ENCODE data around the gene MSRB2. TPM values are rescaled to one million over a fixed set of nuclear protein-coding genes. Genes with fewer than 3 reads are reported as not detected.

The MSRB2 gene
- total RNA-seq, 2 experiments from 2014 or later: 6.9 to 9.1 TPM

DNA sequence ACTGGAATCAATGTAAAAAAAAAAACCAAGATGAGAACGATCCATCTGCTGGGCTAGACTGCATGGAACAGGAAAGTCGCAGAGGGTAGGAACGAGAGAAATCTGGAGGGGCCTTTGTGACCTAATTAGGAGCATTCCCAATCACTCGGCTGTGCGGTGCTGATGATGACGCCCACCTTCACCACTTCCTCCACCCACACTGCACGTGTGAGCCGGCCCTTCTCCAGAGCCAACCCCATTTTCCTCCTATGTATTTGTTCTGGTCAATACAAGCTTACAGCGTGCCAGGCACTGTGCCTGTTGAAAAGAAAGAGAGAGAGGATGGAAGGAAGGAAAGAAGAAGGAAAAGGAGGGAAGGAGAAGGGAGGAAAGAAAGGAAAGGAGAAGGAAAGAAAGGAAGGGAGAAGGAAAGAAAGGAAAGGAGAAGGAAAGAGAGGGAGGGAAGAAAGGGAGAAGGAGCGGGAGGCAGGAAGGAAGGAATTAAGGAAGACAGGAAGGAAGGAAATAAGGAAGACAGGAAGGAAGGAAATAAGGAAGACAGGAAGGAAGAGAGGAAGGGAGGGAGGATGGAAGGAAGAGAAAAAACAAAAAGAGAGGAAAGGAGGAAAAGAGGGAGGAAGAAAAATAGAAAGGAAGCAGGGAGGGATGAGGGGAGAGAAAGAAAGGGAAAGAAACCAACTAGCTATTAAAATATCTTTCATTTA is 61.2 kb downstream of the MSRB2 start:
- H3K9me3 Mint-ChIP-seq: no peaks in the 10 kb centered on the region
- ATAC-seq (no peak), DNase-seq (no peak)
- no peak overlapping the region for H3K27ac Mint-ChIP-seq
- intact Hi-C loops (cut with micrococcal nuclease): no loop called here
- POLR2A ChIA-PET: no interaction called here
- peaks cover 3% of the 10 kb centered on the region for H3K4me1 Mint-ChIP-seq (ENCODE audit: low read depth)
- no peaks in the 10 kb centered on the region for H3K36me3 Mint-ChIP-seq (ENCODE audit: low read depth)
- CTCF ChIA-PET: interaction anchor here (2.6 to 6.3 kb wide), 2 partner anchors 136 to 146 kb away, joined by 11 to 104 read pairs; no protein-coding TSS in a partner anchor
- H3K27me3 Mint-ChIP-seq: peaks cover 22% of the 10 kb centered on the region
- H3K4me3 Mint-ChIP-seq: no peak overlapping the region
- TF ChIP-seq, protein P1, sequence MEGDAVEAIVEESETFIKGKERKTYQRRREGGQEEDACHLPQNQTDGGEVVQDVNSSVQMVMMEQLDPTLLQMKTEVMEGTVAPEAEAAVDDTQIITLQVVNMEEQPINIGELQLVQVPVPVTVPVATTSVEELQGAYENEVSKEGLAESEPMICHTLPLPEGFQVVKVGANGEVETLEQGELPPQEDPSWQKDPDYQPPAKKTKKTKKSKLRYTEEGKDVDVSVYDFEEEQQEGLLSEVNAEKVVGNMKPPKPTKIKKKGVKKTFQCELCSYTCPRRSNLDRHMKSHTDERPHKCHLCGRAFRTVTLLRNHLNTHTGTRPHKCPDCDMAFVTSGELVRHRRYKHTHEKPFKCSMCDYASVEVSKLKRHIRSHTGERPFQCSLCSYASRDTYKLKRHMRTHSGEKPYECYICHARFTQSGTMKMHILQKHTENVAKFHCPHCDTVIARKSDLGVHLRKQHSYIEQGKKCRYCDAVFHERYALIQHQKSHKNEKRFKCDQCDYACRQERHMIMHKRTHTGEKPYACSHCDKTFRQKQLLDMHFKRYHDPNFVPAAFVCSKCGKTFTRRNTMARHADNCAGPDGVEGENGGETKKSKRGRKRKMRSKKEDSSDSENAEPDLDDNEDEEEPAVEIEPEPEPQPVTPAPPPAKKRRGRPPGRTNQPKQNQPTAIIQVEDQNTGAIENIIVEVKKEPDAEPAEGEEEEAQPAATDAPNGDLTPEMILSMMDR (IDR thresholded peaks at IDR 0.05): no peak

DNA sequence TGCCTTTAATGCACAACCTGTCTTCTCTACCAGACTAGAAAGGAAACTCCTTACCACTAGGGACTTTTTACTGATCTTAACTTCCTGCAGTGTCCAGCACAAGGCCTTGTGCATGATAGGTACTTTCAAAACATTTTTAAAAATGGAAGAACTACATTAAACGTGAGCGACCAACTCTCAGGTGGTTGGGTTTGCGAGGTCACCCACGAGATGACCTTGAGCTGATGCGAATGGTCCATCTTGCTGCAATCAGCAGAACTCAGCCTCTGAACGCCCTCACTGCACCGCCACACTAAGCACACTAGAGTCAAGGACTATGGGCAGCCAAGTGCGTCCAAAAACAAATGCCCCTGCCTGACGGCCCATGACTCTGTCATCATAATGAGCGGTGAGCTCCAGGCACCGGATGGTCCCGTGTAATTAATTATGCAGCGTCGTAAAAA is 61.9 kb downstream of the MSRB2 start:
- Mint-ChIP-seq H3K27me3 (peaks cover 22% of the 10 kb centered on the region), H3K4me1 (ENCODE audit: low read depth) (peaks cover 3% of the 10 kb centered on the region), H3K27ac (no peak overlapping the region), H3K4me3 (no peak overlapping the region), H3K9me3 (no peaks in the 10 kb centered on the region), H3K36me3 (ENCODE audit: low read depth) (no peaks in the 10 kb centered on the region)
- no peak for ATAC-seq
- DNase-seq: no peak
- intact Hi-C loops (cut with micrococcal nuclease): no loop called here
- TF ChIP-seq, protein P1 (IDR thresholded peaks at IDR 0.05): no peak
- ChIA-PET POLR2A (no interaction called here), CTCF (interaction anchor here (1.0 to 6.3 kb wide), 21 partner anchors 9 to 1400 kb away, joined by 3 to 104 read pairs (median 4); no protein-coding TSS in a partner anchor)

DNA sequence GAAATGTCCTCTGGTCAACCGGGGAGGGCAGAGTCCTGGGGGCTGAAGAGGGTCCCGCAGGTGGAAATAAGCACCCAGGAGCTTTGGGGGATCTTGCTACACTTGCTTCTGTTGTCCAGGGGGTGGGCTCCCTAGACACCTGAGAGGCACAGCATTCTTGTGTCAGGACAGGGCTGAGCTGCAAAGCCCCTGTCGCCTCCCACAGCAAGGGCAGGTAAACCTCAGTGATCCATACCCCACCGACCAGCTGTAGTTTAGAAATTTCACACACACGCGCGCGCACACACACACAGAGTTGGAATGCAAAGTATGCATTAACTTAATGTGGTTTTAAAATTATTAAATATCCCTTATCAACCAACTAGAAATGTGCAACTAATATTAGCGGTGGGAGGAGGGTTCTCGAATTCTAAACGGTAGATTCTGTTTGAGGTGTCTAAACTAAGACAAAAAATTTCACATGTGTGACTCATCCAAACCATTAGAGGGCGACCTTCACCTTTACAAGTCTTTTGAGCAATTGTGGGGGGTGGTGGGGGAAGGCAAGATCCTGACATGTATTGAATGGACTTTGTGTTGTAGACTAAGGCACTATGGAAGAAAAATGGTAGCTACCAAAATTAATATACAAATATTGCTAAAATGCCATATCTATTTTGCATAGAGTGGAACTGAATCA is 62.5 kb downstream of the MSRB2 start:
- intact Hi-C loops (cut with micrococcal nuclease): loop anchor here (2.0 kb wide), 1 partner anchor 135 kb away; no protein-coding TSS in a partner anchor
- TF ChIP-seq, protein P1 (IDR thresholded peaks at IDR 0.05): no peak
- peaks cover 3% of the 10 kb centered on the region for H3K4me1 Mint-ChIP-seq (ENCODE audit: low read depth)
- DNase-seq (peak; percentile 29), ATAC-seq (peak; percentile 60)
- H3K27ac Mint-ChIP-seq: no peak overlapping the region
- no peaks in the 10 kb centered on the region for H3K36me3 Mint-ChIP-seq (ENCODE audit: low read depth)
- ChIA-PET CTCF (interaction anchor here (0.7 to 6.3 kb wide), 50 partner anchors 9 to 1399 kb away, joined by 3 to 104 read pairs (median 3); partner anchors contain the start of gene KIAA1217), POLR2A (no interaction called here)
- H3K9me3 Mint-ChIP-seq: no peaks in the 10 kb centered on the region
- peaks cover 22% of the 10 kb centered on the region for H3K27me3 Mint-ChIP-seq
- no peak overlapping the region for H3K4me3 Mint-ChIP-seq

DNA sequence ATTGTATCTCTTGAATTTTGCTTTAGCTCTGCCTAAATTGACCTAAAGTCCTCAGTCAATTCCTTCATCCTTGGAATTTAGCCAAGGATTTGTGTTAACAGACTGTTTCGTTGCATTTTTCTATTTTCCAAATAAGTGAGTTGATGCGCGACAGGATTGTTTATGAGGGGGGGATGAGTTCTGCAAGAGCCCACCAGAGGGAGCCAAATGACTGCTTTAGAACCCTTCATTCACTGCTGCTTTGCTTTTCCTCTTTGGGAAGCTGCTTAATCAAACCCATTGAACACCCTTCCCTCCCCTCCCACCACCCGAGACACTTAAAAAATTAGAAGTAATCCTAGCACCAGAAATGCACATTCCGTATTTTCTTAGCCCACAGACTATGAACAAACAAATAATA is 63.0 kb downstream of the MSRB2 start:
- TF ChIP-seq, protein P1 (IDR thresholded peaks at IDR 0.05): peak; percentile 92
- H3K27ac Mint-ChIP-seq: no peak overlapping the region
- CTCF ChIA-PET: interaction anchor here (0.7 to 6.3 kb wide), 50 partner anchors 8 to 1399 kb away, joined by 3 to 104 read pairs (median 3); partner anchors contain the start of gene KIAA1217
- POLR2A ChIA-PET: no interaction called here
- intact Hi-C loops (cut with micrococcal nuclease): loop anchor here (2.0 kb wide), 1 partner anchor 134 kb away; no protein-coding TSS in a partner anchor
- DNase-seq (peak; percentile 66), ATAC-seq (peak; percentile 66)
- H3K27me3 Mint-ChIP-seq: peaks cover 23% of the 10 kb centered on the region
- H3K9me3 Mint-ChIP-seq: no peaks in the 10 kb centered on the region
- peaks cover 3% of the 10 kb centered on the region for H3K4me1 Mint-ChIP-seq (ENCODE audit: low read depth)
- H3K4me3 Mint-ChIP-seq: no peak overlapping the region
- H3K36me3 Mint-ChIP-seq (ENCODE audit: low read depth): no peaks in the 10 kb centered on the region

Data from activated CD8-positive, alpha-beta T cell treated with anti-CD3 and anti-CD28 coated beads for 36 hours (primary cell).